Naive thymus-derived CD4-positive, alpha-beta T cell (primary cell): ENCODE results near the gene SLC35F1. TPM values are rescaled to one million over a fixed set of nuclear protein-coding genes. Genes with fewer than 3 reads are reported as not detected.

Source experiments
- ATAC-seq: fragments of 150-1000 bp; cut with Tn5 transposase; 2 replicates; pipeline ENCODE4 v1.10.0; 2021; ENCODE audit warnings: mild to moderate bottlenecking, moderate library complexity
- CTCF ChIA-PET: fragments of 350-600 bp; sonication (Branson Sonifier 250); formaldehyde crosslinking; loops from one replicate; lab custom pipeline; 2021; ENCODE audit warnings: antibody characterized with exemption; lab: Charles Lee
- POLR2A ChIA-PET: fragments of 350-600 bp; sonication (Branson Sonifier 250); formaldehyde crosslinking; loops from one replicate; lab custom pipeline; 2021; ENCODE audit warnings: antibody characterized with exemption, inconsistent platforms; lab: Charles Lee
- DNase-seq, 9 donors: peaks; one replicate each; pipeline versions ENCODE4 v3.0.0 to v3.0.0-alpha.2; 2020 to 2022; ENCODE audit warnings: mixed read lengths in 1 of 9
- H3K27ac ChIP-seq: one replicate; pipeline ENCODE4 v1.7.0; 2013; ENCODE audit warnings: mild to moderate bottlenecking, low read depth, low read length, moderate library complexity
- H3K27me3 ChIP-seq, 2 donors: one replicate each; pipeline ENCODE4 v1.7.0; 2013; ENCODE audit warnings: low read length in 2 of 2, mild to moderate bottlenecking in 2 of 2, moderate library complexity in 2 of 2; ENCODE audit not compliant: control insufficient read depth in 2 of 2, insufficient read depth in 2 of 2
- H3K36me3 ChIP-seq, 3 experiments: 1 replicate in 2 of 3; 2 replicates in 1 of 3; pipeline ENCODE4 v1.7.0; 2013; ENCODE audit warnings: low read length in 3 of 3, mild to moderate bottlenecking in 3 of 3, moderate library complexity in 1 of 3; ENCODE audit not compliant: insufficient read depth in 3 of 3, control insufficient read depth in 2 of 3
- H3K4me1 ChIP-seq, 2 donors: one replicate each; pipeline ENCODE4 v1.7.0; 2013; ENCODE audit warnings: low read length in 2 of 2, mild to moderate bottlenecking in 2 of 2, moderate library complexity in 1 of 2; ENCODE audit not compliant: control insufficient read depth in 2 of 2, insufficient read depth in 2 of 2
- H3K4me3 ChIP-seq: 2 replicates; pipeline ENCODE4 v1.7.0; 2013; ENCODE audit warnings: mild to moderate bottlenecking, low read length
- H3K9me3 ChIP-seq, 3 experiments: 1 replicate in 2 of 3; 2 replicates in 1 of 3; pipeline ENCODE4 v1.7.0; 2013; ENCODE audit warnings: low read length in 3 of 3; ENCODE audit not compliant: control insufficient read depth in 2 of 3
- H3K27ac Mint-ChIP-seq, 9 donors: one replicate each; pipeline ENCODE4 v1.8.0; 2020 to 2022; ENCODE audit warnings: mixed read lengths in 9 of 9, mild to moderate bottlenecking in 8 of 9, moderate library complexity in 5 of 9, inconsistent platforms in 2 of 9
- H3K27me3 Mint-ChIP-seq, 5 donors: one replicate each; pipeline ENCODE4 v1.8.0; 2021 to 2022; ENCODE audit warnings: mixed read lengths in 5 of 5, mild to moderate bottlenecking in 1 of 5
- H3K36me3 Mint-ChIP-seq, 5 donors: one replicate each; pipeline ENCODE4 v1.8.0; 2020 to 2022; ENCODE audit warnings: mixed read lengths in 5 of 5, mild to moderate bottlenecking in 3 of 5, inconsistent platforms in 1 of 5
- H3K4me1 Mint-ChIP-seq, 7 donors: one replicate each; pipeline ENCODE4 v1.8.0; 2020 to 2022; ENCODE audit warnings: mixed read lengths in 7 of 7, mild to moderate bottlenecking in 3 of 7, inconsistent platforms in 1 of 7
- H3K4me3 Mint-ChIP-seq, 10 donors: one replicate each; pipeline ENCODE4 v1.8.0; 2020 to 2022; ENCODE audit warnings: mild to moderate bottlenecking in 10 of 10, mixed read lengths in 10 of 10, moderate library complexity in 6 of 10, inconsistent platforms in 2 of 10
- H3K9me3 Mint-ChIP-seq, 11 donors: one replicate each; pipeline ENCODE4 v1.8.0; 2020 to 2022; ENCODE audit warnings: mixed read lengths in 11 of 11, mild to moderate bottlenecking in 4 of 11, inconsistent platforms in 1 of 11, moderate library complexity in 1 of 11
- intact Hi-C, 2 donors: fragments of 100-400 bp; cut with micrococcal nuclease; formaldehyde crosslinking; loops; one replicate each; pipeline ENCODE4 v1.15.1; 2023
- polyA plus RNA-seq, 2 donors: library from polyadenylated mRNA; unstranded; fragments of 300-500 nt; fragmentation: Illumina TruSeq; gene quantifications; one replicate each; pipeline ENCODE4 v1.2.3, GENCODE V29; 2021
- total RNA-seq, 6 experiments: library from RNA in 5 of 6; stranded (reverse) in 5 of 6; gene quantifications; 1 replicate in 5 of 6; 2 replicates in 1 of 6; pipeline ENCODE4 v1.2.3 and lab custom pipeline; 2021 to 2026

SLC35F1 gene
- total and polyA plus RNA-seq, 7 experiments from 2014 or later: not detected

GRCh38 chr6:118240878-118241528 is 333.9 kb downstream of the SLC35F1 start:
- intact Hi-C loops: no loop called here
- Histone ChIP-seq H3K4me3 (no peak overlapping the region), H3K4me1 (no peaks in the 10 kb centered on the region), H3K27me3 (peaks cover 0 to 5% of the 10 kb centered on the region in 2 donors), H3K36me3 (no peaks in the 10 kb centered on the region), H3K9me3 (no peaks in the 10 kb centered on the region), H3K27ac (no peak overlapping the region)
- DNase-seq (no peak), ATAC-seq (no peak)
- H3K36me3 Mint-ChIP-seq: no peaks in the 10 kb centered on the region
- POLR2A ChIA-PET: no interaction called here
- peaks cover 14 to 68% (median 38%) of the 10 kb centered on the region in 5 donors for H3K27me3 Mint-ChIP-seq
- no peaks in the 10 kb centered on the region for H3K4me1 Mint-ChIP-seq
- no peak overlapping the region for H3K27ac Mint-ChIP-seq
- CTCF ChIA-PET: no interaction called here
- no peaks in the 10 kb centered on the region for H3K9me3 Mint-ChIP-seq
- no peak overlapping the region for H3K4me3 Mint-ChIP-seq

- no peak for DNase-seq
- H3K27ac ChIP-seq: no peak overlapping the region
- Mint-ChIP-seq H3K27me3 (peaks cover 15 to 62% (median 41%) of the 10 kb centered on the region in 5 donors), H3K4me3 (no peak overlapping the region), H3K9me3 (peaks cover 0 to 2% (median 0%) of the 10 kb centered on the region in 11 donors), H3K27ac (no peak overlapping the region), H3K4me1 (peaks cover 0 to 2% (median 0%) of the 10 kb centered on the region in 7 donors), H3K36me3 (no peaks in the 10 kb centered on the region)
- no peak for ATAC-seq
- POLR2A ChIA-PET: no interaction called here
- H3K27me3 ChIP-seq: peaks cover 0 to 6% of the 10 kb centered on the region in 2 donors
- no peaks in the 10 kb centered on the region for H3K36me3 ChIP-seq
- CTCF ChIA-PET: no interaction called here
- no peak overlapping the region for H3K4me3 ChIP-seq
- no peaks in the 10 kb centered on the region for H3K9me3 ChIP-seq
- no peaks in the 10 kb centered on the region for H3K4me1 ChIP-seq
- intact Hi-C loops: no loop called here
These were observed 339.3 kb downstream of the SLC35F1 start for GRCh38 chr6:118246406-118246805.

GRCh38 chr6:118248171-118248570 is 341.1 kb downstream of the SLC35F1 start:
- H3K4me3 ChIP-seq: no peak overlapping the region
- H3K36me3 ChIP-seq: no peaks in the 10 kb centered on the region
- no peaks in the 10 kb centered on the region for H3K9me3 ChIP-seq
- H3K27ac Mint-ChIP-seq: no peak overlapping the region
- H3K27ac ChIP-seq: no peak overlapping the region
- intact Hi-C loops: no loop called here
- no peak overlapping the region for H3K4me3 Mint-ChIP-seq
- H3K4me1 Mint-ChIP-seq: peaks cover 0 to 2% (median 0%) of the 10 kb centered on the region in 7 donors
- ATAC-seq: no peak
- no peak for DNase-seq
- peaks cover 0 to 2% (median 0%) of the 10 kb centered on the region in 11 donors for H3K9me3 Mint-ChIP-seq
- peaks cover 11 to 52% (median 37%) of the 10 kb centered on the region in 5 donors for H3K27me3 Mint-ChIP-seq
- peaks cover 0 to 6% of the 10 kb centered on the region in 2 donors for H3K27me3 ChIP-seq
- H3K36me3 Mint-ChIP-seq: no peaks in the 10 kb centered on the region
- POLR2A ChIA-PET: no interaction called here
- H3K4me1 ChIP-seq: no peaks in the 10 kb centered on the region
- CTCF ChIA-PET: no interaction called here

GRCh38 chr6:118249680-118250079 is 342.6 kb downstream of the SLC35F1 start:
- H3K27ac Mint-ChIP-seq: no peak overlapping the region
- CTCF ChIA-PET: no interaction called here

GRCh38 chr6:118252474-118252873 is 345.4 kb downstream of the SLC35F1 start:
- intact Hi-C loops: no loop called here
- Mint-ChIP-seq H3K9me3 (peaks cover 0 to 2% (median 0%) of the 10 kb centered on the region in 11 donors), H3K4me3 (no peak overlapping the region), H3K36me3 (no peaks in the 10 kb centered on the region), H3K4me1 (peaks cover 0 to 2% (median 0%) of the 10 kb centered on the region in 7 donors), H3K27ac (no peak overlapping the region), H3K27me3 (peaks cover 8 to 21% (median 14%) of the 10 kb centered on the region in 5 donors)
- H3K4me3 ChIP-seq: no peak overlapping the region
- no peaks in the 10 kb centered on the region for H3K36me3 ChIP-seq
- H3K27me3 ChIP-seq: peaks cover 0 to 3% of the 10 kb centered on the region in 2 donors
- POLR2A ChIA-PET: no interaction called here
- H3K27ac ChIP-seq: no peak overlapping the region
- CTCF ChIA-PET: no interaction called here
- H3K9me3 ChIP-seq: no peaks in the 10 kb centered on the region
- ATAC-seq (no peak), DNase-seq (no peak)
- no peaks in the 10 kb centered on the region for H3K4me1 ChIP-seq

More at GRCh38 chr6:118249680-118250079, 342.6 kb downstream of the SLC35F1 start:
- H3K9me3 ChIP-seq: no peaks in the 10 kb centered on the region
- peaks cover 9 to 41% (median 30%) of the 10 kb centered on the region in 5 donors for H3K27me3 Mint-ChIP-seq
- DNase-seq (no peak), ATAC-seq (no peak)
- H3K27me3 ChIP-seq: peaks cover 0 to 3% of the 10 kb centered on the region in 2 donors
- intact Hi-C loops: no loop called here
- no peak overlapping the region for H3K4me3 Mint-ChIP-seq
- POLR2A ChIA-PET: no interaction called here
- peaks cover 0 to 2% (median 0%) of the 10 kb centered on the region in 7 donors for H3K4me1 Mint-ChIP-seq
- H3K27ac ChIP-seq: no peak overlapping the region
- H3K36me3 ChIP-seq: no peaks in the 10 kb centered on the region
- H3K4me1 ChIP-seq: no peaks in the 10 kb centered on the region
- H3K4me3 ChIP-seq: no peak overlapping the region
- no peaks in the 10 kb centered on the region for H3K36me3 Mint-ChIP-seq
- H3K9me3 Mint-ChIP-seq: peaks cover 0 to 2% (median 0%) of the 10 kb centered on the region in 11 donors

GRCh38 chr6:118253741-118254140 is 346.7 kb downstream of the SLC35F1 start:
- H3K4me3 ChIP-seq: no peak overlapping the region
- ChIA-PET POLR2A (no interaction called here), CTCF (no interaction called here)
- no peaks in the 10 kb centered on the region for H3K36me3 ChIP-seq
- H3K4me1 ChIP-seq: no peaks in the 10 kb centered on the region
- no peak overlapping the region for H3K4me3 Mint-ChIP-seq
- no peaks in the 10 kb centered on the region for H3K27me3 ChIP-seq
- H3K36me3 Mint-ChIP-seq: no peaks in the 10 kb centered on the region
- intact Hi-C loops: no loop called here
- DNase-seq (no peak), ATAC-seq (no peak)
- H3K9me3 Mint-ChIP-seq: no peaks in the 10 kb centered on the region
- no peaks in the 10 kb centered on the region for H3K9me3 ChIP-seq
- peaks cover 5 to 17% (median 12%) of the 10 kb centered on the region in 5 donors for H3K27me3 Mint-ChIP-seq
- no peak overlapping the region for H3K27ac ChIP-seq
- no peak overlapping the region for H3K27ac Mint-ChIP-seq
- H3K4me1 Mint-ChIP-seq: peaks cover 0 to 2% (median 0%) of the 10 kb centered on the region in 7 donors

- H3K36me3 ChIP-seq: no peaks in the 10 kb centered on the region
- POLR2A ChIA-PET: no interaction called here
- H3K4me3 ChIP-seq: no peak overlapping the region
- no peaks in the 10 kb centered on the region for H3K4me1 ChIP-seq
- H3K9me3 ChIP-seq: no peaks in the 10 kb centered on the region
- Mint-ChIP-seq H3K9me3 (peaks cover 0 to 12% (median 5%) of the 10 kb centered on the region in 11 donors), H3K36me3 (peaks cover 0 to 7% (median 3%) of the 10 kb centered on the region in 5 donors), H3K27me3 (peaks cover 0 to 8% (median 4%) of the 10 kb centered on the region in 5 donors), H3K4me3 (no peak overlapping the region), H3K4me1 (no peaks in the 10 kb centered on the region), H3K27ac (no peak overlapping the region)
- no peak overlapping the region for H3K27ac ChIP-seq
- no peak for ATAC-seq
- H3K27me3 ChIP-seq: no peaks in the 10 kb centered on the region
- intact Hi-C loops: loop anchor here in 1 of 2 donors (10.0 kb wide), 1 partner anchor 286 kb away; no protein-coding TSS in a partner anchor
- CTCF ChIA-PET: no interaction called here
- no peak for DNase-seq
These were observed 353.8 kb downstream of the SLC35F1 start for GRCh38 chr6:118260833-118261232.
